Heart left ventricle (tissue), 16 donors: ENCODE measurements around the gene BUB1B. TPM values are rescaled to one million over a fixed set of nuclear protein-coding genes. Genes with fewer than 3 reads are reported as not detected.

Experiments used
- ATAC-seq, 4 donors: fragments of 200-7000 bp; cut with Tn5 transposase; one replicate each; pipeline ENCODE4 v1.9.1; 2020 to 2022; ENCODE audit warnings: moderate library complexity in 4 of 4, mild to moderate bottlenecking in 3 of 4, moderate number of reproducible peaks in 1 of 4
- DNase-seq, 5 donors: peaks; one replicate each; pipeline ENCODE4 v3.0.0-alpha.2; 2020
- H3K27ac ChIP-seq, 12 donors: fragments of 200-600 bp; sonication (generic) in 4 of 12; one replicate each; pipeline versions ENCODE4 v1.5.0 to v1.8.0; 2016 to 2022; ENCODE audit warnings: mild to moderate bottlenecking in 2 of 12
- H3K27me3 ChIP-seq, 9 donors: fragments of 200-600 bp; sonication (generic) in 2 of 9; one replicate each; pipeline versions ENCODE4 v1.5.1 to v1.8.0; 2016 to 2022; ENCODE audit warnings: mild to moderate bottlenecking in 3 of 9
- H3K36me3 ChIP-seq, 9 donors: fragments of 200-600 bp; sonication (generic) in 2 of 9; one replicate each; pipeline versions ENCODE4 v1.5.0 to v1.8.0; 2018 to 2022; ENCODE audit warnings: mild to moderate bottlenecking in 2 of 9
- H3K4me1 ChIP-seq, 12 donors: fragments of 200-600 bp; sonication (generic) in 4 of 12; one replicate each; pipeline versions ENCODE4 v1.5.0 to v1.8.0; 2016 to 2022; ENCODE audit warnings: mild to moderate bottlenecking in 3 of 12
- H3K4me3 ChIP-seq, 12 donors: fragments of 200-600 bp; sonication (generic) in 4 of 12; one replicate each; pipeline versions ENCODE4 v1.5.0 to v1.8.0; 2017 to 2022; ENCODE audit warnings: mild to moderate bottlenecking in 9 of 12, moderate library complexity in 4 of 12
- H3K9me3 ChIP-seq, 12 donors: fragments of 200-600 bp; sonication (generic) in 4 of 12; one replicate each; pipeline versions ENCODE4 v1.5.0 to v1.8.0; 2016 to 2022; ENCODE audit warnings: mild to moderate bottlenecking in 1 of 12
- CTCF ChIP-seq, 12 donors: fragments of 200-600 bp; sonication (generic) in 4 of 12; IDR thresholded peaks; one replicate each; pipeline versions ENCODE4 v1.5.0 to v1.8.0; 2018 to 2022; ENCODE audit warnings: antibody characterized with exemption in 12 of 12, mild to moderate bottlenecking in 5 of 12
- POLR2A ChIP-seq, 2 donors: fragments of 450-650 bp; IDR thresholded peaks; one replicate each; pipeline ENCODE4 v1.6.1; 2017; ENCODE audit warnings: antibody characterized with exemption in 2 of 2, mild to moderate bottlenecking in 2 of 2, moderate library complexity in 2 of 2
- WGBS, 4 donors: extraction: QIAGEN DNeasy Blood & Tissue Kit in 2 of 4; methylation state at CpG; one replicate each; pipeline versions ENCODE4 v1.1.5 to v1.1.7; 2013 to 2018; 5-methylcytosine and 5-hydroxymethylcytosine counted together
- intact Hi-C, 10 donors: fragments of 100-400 bp; cut with DNase I; formaldehyde crosslinking; loops; one replicate each; pipeline versions ENCODE4 v1.11.1 to v1.14.2; 2022
- polyA plus RNA-seq, 2 donors: library from polyadenylated mRNA; stranded (reverse); fragments of 200-250 nt; gene quantifications; one replicate each; pipeline ENCODE4 v1.2.3, GENCODE V29; 2013
- total RNA-seq, 9 donors: library from RNA; depleted of rRNA in 2 of 9; stranded (reverse); fragments of >200 nt in 2 of 9; fragmentation: NEBNext Ultra II Directional in 3 of 9; extraction: Animal tissue kit (Norgen Biotek cat#: 25700) in 3 of 9; gene quantifications; one replicate each; pipeline versions ENCODE4 v1.1.0 to v1.2.4, GENCODE V29; 2016 to 2023
- donor health status: ischemic (EF 13 %, LVEDD 7.1; RV severe dilation, severe dysfunction).
- donor health status: healthy with polysubstance abuse.
- donor health status: DM: no; HTN: yes; CAD: no.
- donor health status: DM: no; HTN: no; CAD: no.
- donor health status: ischemic (EF 25% LVEDD 6.9; RV normal size, moderate dysfunction).
- donor health status: ischemic (EF 25% LVEDD 5.7; RV mildly dilated, moderate dysfunction).
- donor health status: healthy.
- donor health status: DM: yes; HTN: yes; CAD: no.
- donor health status: ischemic (EF 35%, LVEDD 5.7; RV mildly dilated, moderate dysfunction).
- donor health status: nonischemic (EF 11% LVEDD 7.7; RV severe dilation, severe dysfunction).
- donor health status: DM: yes; HTN: yes; CAD: no.
- donor health status: PGD.
- donor health status: ischemic (EF 29% LVEDD 5.4; RV normal size, mild dysfunction).
- donor health status: nonischemic (EF 23%, LVEDD 6.1; RV moderate dilation, normal function).

BUB1B gene
- total and polyA plus RNA-seq, 11 donors = 0.11 to 6.4 (median 0.76) TPM; not detected in 1

GRCh38 chr15:40175160-40175559 lies 14.3 kb downstream of the BUB1B start:
- intact Hi-C loops = no loop called here
- WGBS, 4 donors = 90 to 95% (median 94%) methylated on average over 3 of the region's 3 CpGs
- DNase-seq (no peak), ATAC-seq (no peak)
- H3K27me3 ChIP-seq = no peaks in the 10 kb centered on the region
- TF ChIP-seq CTCF (IDR thresholded peaks at IDR 0.05) = no peak
- TF ChIP-seq POLR2A (IDR thresholded peaks at IDR 0.05) = no peak
- no peak overlapping the region for H3K27ac ChIP-seq
- no peaks in the 10 kb centered on the region for H3K36me3 ChIP-seq
- no peaks in the 10 kb centered on the region for H3K9me3 ChIP-seq
- H3K4me1 ChIP-seq = no peaks in the 10 kb centered on the region
- H3K4me3 ChIP-seq = no peak overlapping the region

- peaks cover 0 to 17% (median 0%) of the 10 kb centered on the region in 12 donors for H3K4me1 ChIP-seq
- ATAC-seq (no peak), DNase-seq (no peak)
- intact Hi-C loops = no loop called here
- WGBS, 4 donors = 67 to 73% (median 69%) methylated on average over 1 of the region's 1 CpG
- no peak overlapping the region for H3K4me3 ChIP-seq
- no peaks in the 10 kb centered on the region for H3K36me3 ChIP-seq
- H3K27me3 ChIP-seq = no peaks in the 10 kb centered on the region
- no peaks in the 10 kb centered on the region for H3K9me3 ChIP-seq
- no peak for TF ChIP-seq CTCF (IDR thresholded peaks at IDR 0.05)
- no peak for TF ChIP-seq POLR2A (IDR thresholded peaks at IDR 0.05)
- peak overlapping the region in 1 of 12 donors; percentile 15 for H3K27ac ChIP-seq
Measured at GRCh38 chr15:40182358-40183029, 21.6 kb downstream of the BUB1B start.

GRCh38 chr15:40183636-40184463 lies 23.0 kb downstream of the BUB1B start:
- TF ChIP-seq POLR2A (IDR thresholded peaks at IDR 0.05) = no peak
- no peak for TF ChIP-seq CTCF (IDR thresholded peaks at IDR 0.05)
- Histone ChIP-seq H3K4me3 (no peak overlapping the region), H3K27ac (peak overlapping the region in 1 of 12 donors; percentile 30), H3K9me3 (no peaks in the 10 kb centered on the region), H3K4me1 (peaks cover 0 to 17% (median 0%) of the 10 kb centered on the region in 12 donors), H3K27me3 (no peaks in the 10 kb centered on the region), H3K36me3 (no peaks in the 10 kb centered on the region)
- 87 to 89% (median 88%) methylated on average over 9 of the region's 9 CpGs for WGBS, 4 donors
- intact Hi-C loops = no loop called here
- DNase-seq (no peak), ATAC-seq (no peak)

GRCh38 chr15:40190591-40190990 lies 29.7 kb downstream of the BUB1B start:
- H3K4me3 ChIP-seq = no peak overlapping the region
- no peaks in the 10 kb centered on the region for H3K36me3 ChIP-seq
- no peaks in the 10 kb centered on the region for H3K4me1 ChIP-seq
- 92 to 95% (median 93%) methylated on average over 6 of the region's 6 CpGs for WGBS, 4 donors
- H3K27ac ChIP-seq = no peak overlapping the region
- intact Hi-C loops = no loop called here
- ATAC-seq (no peak), DNase-seq (no peak)
- TF ChIP-seq POLR2A (IDR thresholded peaks at IDR 0.05) (no peak), CTCF (IDR thresholded peaks at IDR 0.05) (no peak)
- no peaks in the 10 kb centered on the region for H3K9me3 ChIP-seq
- H3K27me3 ChIP-seq = no peaks in the 10 kb centered on the region
